IPS DF 6.9 (cell line): ENCODE results near the gene CACNA1I.

Source experiments
- DNase-seq: peaks from one replicate; pipeline ENCODE4 v3.0.0-alpha.2; 2013; ENCODE audit warnings: low read depth, low spot score
- H3K27ac ChIP-seq: one replicate; pipeline ENCODE4 v1.5.1; 2013; ENCODE audit warnings: low read length, control low read depth
- H3K27me3 ChIP-seq: 2 replicates; pipeline ENCODE4 v1.6.1; 2013; ENCODE audit warnings: mild to moderate bottlenecking, low read length; ENCODE audit not compliant: control insufficient read depth, insufficient read depth
- H3K36me3 ChIP-seq: 2 replicates; pipeline ENCODE4 v1.6.1; 2013; ENCODE audit warnings: low read length; ENCODE audit not compliant: control insufficient read depth, insufficient read depth
- H3K4me1 ChIP-seq: 2 replicates; pipeline ENCODE4 v1.6.1; 2013; ENCODE audit warnings: low read length; ENCODE audit not compliant: control insufficient read depth, insufficient read depth
- H3K4me3 ChIP-seq: 2 replicates; pipeline ENCODE4 v1.5.1; 2013; ENCODE audit warnings: mild to moderate bottlenecking, low read length
- H3K9me3 ChIP-seq: 2 replicates; pipeline ENCODE4 v1.6.1; 2013; ENCODE audit warnings: low read length, inconsistent platforms; ENCODE audit not compliant: control insufficient read depth, insufficient read depth
- WGBS: extraction: QIAGEN DNeasy Blood & Tissue Kit; methylation state at CpG from one replicate; pipeline ENCODE4 v1.1.7; 2013; ENCODE audit warnings: mixed read lengths, missing lambda C conversion rate; ENCODE audit not compliant: insufficient read length, insufficient coverage; 5-methylcytosine and 5-hydroxymethylcytosine counted together

The CACNA1I gene

DNA sequence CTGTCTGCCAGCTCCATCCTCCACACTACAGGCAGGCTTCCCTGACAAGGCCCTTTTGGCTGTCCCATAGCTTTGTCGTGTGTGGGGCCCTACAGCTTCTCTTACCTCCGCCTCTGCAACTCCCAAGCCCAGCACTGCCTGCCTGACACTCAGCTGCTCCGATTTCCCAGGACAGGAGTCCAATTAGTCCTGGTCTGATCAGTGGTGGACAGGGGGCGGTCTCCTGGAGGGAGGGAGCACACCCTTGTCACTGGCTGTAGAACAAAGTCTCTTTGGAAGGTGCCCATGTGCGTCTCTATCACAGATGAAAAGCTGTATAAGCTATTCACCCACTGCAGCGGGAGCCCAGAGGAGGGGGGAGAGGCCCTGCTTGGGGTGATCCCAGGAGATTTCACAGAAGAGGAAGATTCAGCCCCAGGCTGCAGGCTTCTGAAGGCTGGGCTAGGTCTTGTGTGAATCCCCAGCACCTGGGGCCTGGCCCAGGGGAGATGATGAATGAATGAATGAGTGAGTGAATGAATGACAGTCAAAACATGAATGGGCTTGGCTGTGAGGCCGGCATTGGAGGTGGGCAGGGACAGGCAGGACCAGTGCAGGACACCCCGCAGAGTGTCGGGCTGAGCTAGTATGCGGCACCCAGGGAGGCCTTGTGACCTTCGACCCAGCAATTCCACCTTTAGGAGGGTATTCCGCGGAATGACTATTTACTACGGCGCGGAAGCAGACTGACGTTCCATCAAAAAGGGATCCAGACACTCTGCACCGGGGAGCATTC lies 142.4 kb downstream of the CACNA1I start:
- Histone ChIP-seq H3K36me3 (no peaks in the 10 kb centered on the region), H3K27me3 (no peaks in the 10 kb centered on the region), H3K27ac (no peak overlapping the region), H3K9me3 (no peaks in the 10 kb centered on the region), H3K4me3 (no peak overlapping the region), H3K4me1 (peaks cover 3% of the 10 kb centered on the region; the same call in 1 of the 2 replicates)
- WGBS = no CpG with 5 or more reads among the region's 18 CpGs
- no peak for DNase-seq

- Histone ChIP-seq H3K4me1 (peaks cover 3% of the 10 kb centered on the region; the same call in 1 of the 2 replicates), H3K4me3 (no peak overlapping the region), H3K27ac (no peak overlapping the region), H3K9me3 (no peaks in the 10 kb centered on the region), H3K36me3 (no peaks in the 10 kb centered on the region), H3K27me3 (no peaks in the 10 kb centered on the region)
- no peak for DNase-seq
- no CpG with 5 or more reads among the region's 10 CpGs for WGBS
Observed at GRCh38 chr22:39713799-39714290, 143.3 kb downstream of the CACNA1I start.

GRCh38 chr22:39714321-39714720 lies 143.8 kb downstream of the CACNA1I start:
- no peak for DNase-seq
- Histone ChIP-seq H3K36me3 (no peaks in the 10 kb centered on the region), H3K27me3 (no peaks in the 10 kb centered on the region), H3K9me3 (no peaks in the 10 kb centered on the region), H3K4me1 (peaks cover 3% of the 10 kb centered on the region; the same call in 1 of the 2 replicates), H3K4me3 (no peak overlapping the region), H3K27ac (no peak overlapping the region)
- WGBS = no CpG with 5 or more reads among the region's 8 CpGs

DNA sequence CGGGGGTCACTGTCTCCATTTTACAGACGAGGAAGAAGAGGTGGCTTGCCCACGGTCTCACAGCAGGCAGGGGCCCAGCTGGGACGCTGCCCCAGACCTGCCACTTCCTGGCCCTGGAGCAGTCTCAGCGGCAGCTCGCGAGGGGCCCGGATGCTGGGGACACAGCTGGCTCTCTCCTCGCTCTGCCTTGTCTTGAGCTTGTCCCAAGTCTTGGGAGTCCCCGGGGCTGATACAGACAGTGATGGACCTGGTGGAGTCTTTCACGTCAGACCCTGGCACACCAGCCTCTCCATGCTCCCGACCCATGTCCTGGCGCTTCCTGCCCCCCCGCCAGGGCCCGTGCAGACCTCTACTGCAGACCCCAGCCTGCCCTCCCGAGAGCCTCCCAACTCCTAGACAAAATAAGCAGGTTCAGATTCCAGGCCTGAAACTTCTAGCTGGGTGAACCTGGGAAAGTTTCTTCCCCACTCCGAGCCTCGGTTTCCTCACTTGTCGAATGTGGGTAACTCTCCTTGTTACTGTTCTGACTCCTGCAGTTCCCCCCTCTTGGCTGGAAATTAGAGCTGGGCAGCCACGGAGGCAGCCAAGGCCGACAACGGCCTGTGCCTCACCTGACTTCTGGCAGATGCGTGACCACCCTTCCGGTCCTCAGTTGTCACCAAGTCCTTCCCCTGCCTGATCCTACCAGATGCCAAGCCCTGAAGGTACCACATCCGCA lies 145.4 kb downstream of the CACNA1I start:
- Histone ChIP-seq H3K4me1 (peaks cover 3% of the 10 kb centered on the region; the same call in 1 of the 2 replicates), H3K27me3 (no peaks in the 10 kb centered on the region), H3K27ac (no peak overlapping the region), H3K4me3 (no peak overlapping the region), H3K9me3 (no peaks in the 10 kb centered on the region), H3K36me3 (no peaks in the 10 kb centered on the region)
- whole genome bisulfite sequencing = no CpG with 5 or more reads among the region's 25 CpGs
- no peak for DNase-seq

- no peaks in the 10 kb centered on the region for H3K36me3 ChIP-seq
- DNase-seq = no peak
- peaks cover 3% of the 10 kb centered on the region; the same call in 1 of the 2 replicates for H3K4me1 ChIP-seq
- H3K27ac ChIP-seq = no peak overlapping the region
- no peaks in the 10 kb centered on the region for H3K9me3 ChIP-seq
- H3K27me3 ChIP-seq = no peaks in the 10 kb centered on the region
- no CpG with 5 or more reads among the region's 10 CpGs for WGBS
- H3K4me3 ChIP-seq = no peak overlapping the region
Observed at GRCh38 chr22:39716534-39716933, 146.0 kb downstream of the CACNA1I start.

GRCh38 chr22:39717099-39717498 lies 146.5 kb downstream of the CACNA1I start:
- Histone ChIP-seq H3K9me3 (no peaks in the 10 kb centered on the region), H3K4me3 (no peak overlapping the region), H3K36me3 (no peaks in the 10 kb centered on the region), H3K27ac (no peak overlapping the region), H3K4me1 (peaks cover 3% of the 10 kb centered on the region; the same call in 1 of the 2 replicates), H3K27me3 (no peaks in the 10 kb centered on the region)
- no CpG with 5 or more reads among the region's 8 CpGs for WGBS
- DNase-seq = no peak

DNA sequence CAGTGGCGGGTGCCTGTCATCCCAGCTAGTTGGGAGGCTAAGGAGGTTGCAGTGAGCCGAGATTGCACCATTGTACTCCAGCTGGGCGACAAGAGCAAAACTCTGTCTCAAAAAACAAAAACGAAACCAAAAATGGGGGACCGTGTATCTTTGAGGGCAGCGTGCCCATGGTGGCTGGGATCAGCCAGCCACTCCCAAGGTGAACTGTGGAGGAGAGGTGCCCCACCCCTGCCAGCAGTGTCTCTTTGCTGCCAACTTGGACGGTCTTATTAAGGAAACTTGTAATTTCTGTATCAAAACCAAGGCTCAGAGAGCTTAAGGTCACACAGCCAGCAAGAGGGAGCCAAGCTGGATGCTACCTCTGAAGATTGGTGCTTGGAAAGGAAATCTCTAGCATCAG lies 147.7 kb downstream of the CACNA1I start:
- H3K4me3 ChIP-seq = no peak overlapping the region
- H3K27ac ChIP-seq = no peak overlapping the region
- DNase-seq = no peak
- H3K36me3 ChIP-seq = no peaks in the 10 kb centered on the region
- no CpG with 5 or more reads among the region's 7 CpGs for WGBS
- H3K9me3 ChIP-seq = no peaks in the 10 kb centered on the region
- peaks cover 1% of the 10 kb centered on the region; the same call in 1 of the 2 replicates for H3K4me1 ChIP-seq
- no peaks in the 10 kb centered on the region for H3K27me3 ChIP-seq

GRCh38 chr22:39718921-39719475 lies 148.4 kb downstream of the CACNA1I start:
- no peak for DNase-seq
- Histone ChIP-seq H3K36me3 (no peaks in the 10 kb centered on the region), H3K9me3 (no peaks in the 10 kb centered on the region), H3K4me1 (no peaks in the 10 kb centered on the region), H3K27me3 (no peaks in the 10 kb centered on the region), H3K27ac (no peak overlapping the region), H3K4me3 (no peak overlapping the region)
- no CpG with 5 or more reads among the region's 8 CpGs for WGBS

- Histone ChIP-seq H3K9me3 (no peaks in the 10 kb centered on the region), H3K27me3 (no peaks in the 10 kb centered on the region), H3K4me3 (no peak overlapping the region), H3K27ac (no peak overlapping the region), H3K36me3 (no peaks in the 10 kb centered on the region), H3K4me1 (no peaks in the 10 kb centered on the region)
- no CpG with 5 or more reads among the region's 15 CpGs for WGBS
- no peak for DNase-seq
Observed at GRCh38 chr22:39719559-39720450, 149.3 kb downstream of the CACNA1I start.
